ENCODE data around the gene ERVW-1. TPM values are rescaled to one million over a fixed set of nuclear protein-coding genes. Genes with fewer than 3 reads are reported as not detected.

The ERVW-1 gene
- total and polyA plus RNA-seq, 2 experiments from 2014 or later = 0.07 TPM; not detected in 1

DNA sequence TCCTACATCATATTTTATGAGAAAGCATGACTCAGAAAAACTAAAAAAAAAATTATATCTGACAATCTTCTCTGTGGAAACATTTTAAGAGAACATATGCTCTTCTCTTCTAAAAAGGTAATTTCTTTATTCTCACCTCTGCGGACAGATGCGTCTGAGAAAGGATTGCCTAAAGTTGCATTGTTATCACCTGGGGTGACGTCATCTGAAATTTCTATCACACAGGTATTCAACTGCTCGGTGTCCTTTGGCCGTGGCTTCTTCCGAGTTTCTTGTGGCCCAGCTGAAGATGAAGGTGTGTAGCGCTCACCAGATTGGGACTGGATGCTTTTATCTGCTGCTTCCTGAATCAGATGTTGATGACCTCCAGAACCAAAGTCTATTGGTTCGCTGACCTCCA is 44.7 kb downstream of the ERVW-1 start:
- H3K27me3 ChIP-seq (ENCODE audit: insufficient read depth) = no peaks in the 10 kb centered on the region
- no peak overlapping the region for H3K27ac ChIP-seq (ENCODE audit: low read depth)
- TF ChIP-seq, protein P1, sequence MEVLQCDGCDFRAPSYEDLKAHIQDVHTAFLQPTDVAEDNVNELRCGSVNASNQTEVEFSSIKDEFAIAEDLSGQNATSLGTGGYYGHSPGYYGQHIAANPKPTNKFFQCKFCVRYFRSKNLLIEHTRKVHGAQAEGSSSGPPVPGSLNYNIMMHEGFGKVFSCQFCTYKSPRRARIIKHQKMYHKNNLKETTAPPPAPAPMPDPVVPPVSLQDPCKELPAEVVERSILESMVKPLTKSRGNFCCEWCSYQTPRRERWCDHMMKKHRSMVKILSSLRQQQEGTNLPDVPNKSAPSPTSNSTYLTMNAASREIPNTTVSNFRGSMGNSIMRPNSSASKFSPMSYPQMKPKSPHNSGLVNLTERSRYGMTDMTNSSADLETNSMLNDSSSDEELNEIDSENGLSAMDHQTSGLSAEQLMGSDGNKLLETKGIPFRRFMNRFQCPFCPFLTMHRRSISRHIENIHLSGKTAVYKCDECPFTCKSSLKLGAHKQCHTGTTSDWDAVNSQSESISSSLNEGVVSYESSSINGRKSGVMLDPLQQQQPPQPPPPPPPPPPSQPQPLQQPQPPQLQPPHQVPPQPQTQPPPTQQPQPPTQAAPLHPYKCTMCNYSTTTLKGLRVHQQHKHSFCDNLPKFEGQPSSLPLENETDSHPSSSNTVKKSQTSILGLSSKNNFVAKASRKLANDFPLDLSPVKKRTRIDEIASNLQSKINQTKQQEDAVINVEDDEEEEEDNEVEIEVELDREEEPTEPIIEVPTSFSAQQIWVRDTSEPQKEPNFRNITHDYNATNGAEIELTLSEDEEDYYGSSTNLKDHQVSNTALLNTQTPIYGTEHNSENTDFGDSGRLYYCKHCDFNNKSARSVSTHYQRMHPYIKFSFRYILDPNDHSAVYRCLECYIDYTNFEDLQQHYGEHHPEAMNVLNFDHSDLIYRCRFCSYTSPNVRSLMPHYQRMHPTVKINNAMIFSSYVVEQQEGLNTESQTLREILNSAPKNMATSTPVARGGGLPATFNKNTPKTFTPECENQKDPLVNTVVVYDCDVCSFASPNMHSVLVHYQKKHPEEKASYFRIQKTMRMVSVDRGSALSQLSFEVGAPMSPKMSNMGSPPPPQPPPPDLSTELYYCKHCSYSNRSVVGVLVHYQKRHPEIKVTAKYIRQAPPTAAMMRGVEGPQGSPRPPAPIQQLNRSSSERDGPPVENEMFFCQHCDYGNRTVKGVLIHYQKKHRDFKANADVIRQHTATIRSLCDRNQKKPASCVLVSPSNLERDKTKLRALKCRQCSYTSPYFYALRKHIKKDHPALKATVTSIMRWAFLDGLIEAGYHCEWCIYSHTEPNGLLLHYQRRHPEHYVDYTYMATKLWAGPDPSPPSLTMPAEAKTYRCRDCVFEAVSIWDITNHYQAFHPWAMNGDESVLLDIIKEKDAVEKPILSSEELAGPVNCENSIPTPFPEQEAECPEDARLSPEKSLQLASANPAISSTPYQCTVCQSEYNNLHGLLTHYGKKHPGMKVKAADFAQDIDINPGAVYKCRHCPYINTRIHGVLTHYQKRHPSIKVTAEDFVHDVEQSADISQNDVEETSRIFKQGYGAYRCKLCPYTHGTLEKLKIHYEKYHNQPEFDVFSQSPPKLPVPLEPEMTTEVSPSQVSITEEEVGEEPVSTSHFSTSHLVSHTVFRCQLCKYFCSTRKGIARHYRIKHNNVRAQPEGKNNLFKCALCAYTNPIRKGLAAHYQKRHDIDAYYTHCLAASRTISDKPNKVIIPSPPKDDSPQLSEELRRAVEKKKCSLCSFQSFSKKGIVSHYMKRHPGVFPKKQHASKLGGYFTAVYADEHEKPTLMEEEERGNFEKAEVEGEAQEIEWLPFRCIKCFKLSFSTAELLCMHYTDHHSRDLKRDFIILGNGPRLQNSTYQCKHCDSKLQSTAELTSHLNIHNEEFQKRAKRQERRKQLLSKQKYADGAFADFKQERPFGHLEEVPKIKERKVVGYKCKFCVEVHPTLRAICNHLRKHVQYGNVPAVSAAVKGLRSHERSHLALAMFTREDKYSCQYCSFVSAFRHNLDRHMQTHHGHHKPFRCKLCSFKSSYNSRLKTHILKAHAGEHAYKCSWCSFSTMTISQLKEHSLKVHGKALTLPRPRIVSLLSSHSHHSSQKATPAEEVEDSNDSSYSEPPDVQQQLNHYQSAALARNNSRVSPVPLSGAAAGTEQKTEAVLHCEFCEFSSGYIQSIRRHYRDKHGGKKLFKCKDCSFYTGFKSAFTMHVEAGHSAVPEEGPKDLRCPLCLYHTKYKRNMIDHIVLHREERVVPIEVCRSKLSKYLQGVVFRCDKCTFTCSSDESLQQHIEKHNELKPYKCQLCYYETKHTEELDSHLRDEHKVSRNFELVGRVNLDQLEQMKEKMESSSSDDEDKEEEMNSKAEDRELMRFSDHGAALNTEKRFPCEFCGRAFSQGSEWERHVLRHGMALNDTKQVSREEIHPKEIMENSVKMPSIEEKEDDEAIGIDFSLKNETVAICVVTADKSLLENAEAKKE (CRISPR knock-in tag; IDR thresholded peaks at IDR 0.05) = no peak
- no peak for TF ChIP-seq EZH2 (IDR thresholded peaks at IDR 0.05; ENCODE audit: low read depth, unreplicated experiment)
- no peak for TF ChIP-seq ZNF331 (CRISPR knock-in tag; IDR thresholded peaks at IDR 0.05; ENCODE audit: low read depth)
- TF ChIP-seq ZNF114 (CRISPR knock-in tag; IDR thresholded peaks at IDR 0.05) = no peak
- no peak for TF ChIP-seq NANOG (IDR thresholded peaks at IDR 0.05; ENCODE audit: borderline replicate concordance)
- TF ChIP-seq JUNB (IDR thresholded peaks at IDR 0.05; ENCODE audit: unreplicated experiment) = no peak
- TF ChIP-seq STAT1 (IDR thresholded peaks at IDR 0.05; ENCODE audit: unreplicated experiment) = no peak
- TF ChIP-seq ETS1 (IDR thresholded peaks at IDR 0.05) = no peak
- TF ChIP-seq POLR2AphosphoS5 (IDR thresholded peaks at IDR 0.05; ENCODE audit: low read depth) = no peak
- no peak overlapping the region for H3K27ac Mint-ChIP-seq
- no peak overlapping the region for H3K4me2 ChIP-seq
- DNase-seq (ENCODE audit: low spot score) (no peak), ATAC-seq (no peak)
- no peaks in the 10 kb centered on the region for H3K79me2 ChIP-seq (replicated peaks; ENCODE audit: insufficient read depth)
- H3K27me3 Mint-ChIP-seq (ENCODE audit: insufficient read depth, low read depth, poor library complexity) = peaks cover 3% of the 10 kb centered on the region
- H3K4me3 Mint-ChIP-seq = no peak overlapping the region
- no peaks in the 10 kb centered on the region for H3K36me3 ChIP-seq (ENCODE audit: insufficient read depth)
- H3K4me3 ChIP-seq = no peak overlapping the region
- H4K20me1 ChIP-seq (replicated peaks; ENCODE audit: insufficient read depth) = no peaks in the 10 kb centered on the region
- H3F3A ChIP-seq (replicated peaks; ENCODE audit: low read depth) = no peaks in the 10 kb centered on the region
- no peak overlapping the region for H2AFZ ChIP-seq
- H3K9me2 ChIP-seq (ENCODE audit: insufficient read depth) = peaks cover 7% of the 10 kb centered on the region; the same call in 1 of the 2 replicates
- peaks cover 3% of the 10 kb centered on the region; the same call in 2 of the 3 replicates for H3K9me3 Mint-ChIP-seq
- H3K4me1 Mint-ChIP-seq = peaks cover 20% of the 10 kb centered on the region
- H3K4me1 ChIP-seq (ENCODE audit: insufficient read depth) = peaks cover 17% of the 10 kb centered on the region
- peaks cover 7% of the 10 kb centered on the region; the same call in 2 of the 3 replicates for H3K36me3 Mint-ChIP-seq (ENCODE audit: low read depth)
